IMR-90 (cell line): ENCODE data around the gene GDF10. TPM values are rescaled to one million over a fixed set of nuclear protein-coding genes. Genes with fewer than 3 reads are reported as not detected.

Experiments
- ATAC-seq: fragments of 200-7000 bp; cut with Tn5 transposase; 2 replicates; pipeline ENCODE4 v1.9.1; 2020; ENCODE audit warnings: low read depth, mild to moderate bottlenecking, moderate library complexity
- BruUV-seq: library from RNA; stranded (reverse); fragments of 400-500 nt; replicated peaks from 2 replicates; lab custom pipeline; 2021; lab: Mats Ljungman, UMichigan
- CTCF ChIA-PET: fragments of 300-600 bp; formaldehyde crosslinking; extraction: SDS; loops from one replicate; lab custom pipeline; 2021; ENCODE audit warnings: antibody characterized with exemption; lab: Yijun Ruan, JAX
- POLR2A ChIA-PET: fragments of 300-600 bp; sonication (Branson Sonifier 250); formaldehyde crosslinking; loops from one replicate; lab custom pipeline; 2022; ENCODE audit warnings: antibody characterized with exemption; ENCODE audit not compliant: unreplicated experiment; lab: Charles Lee
- DNase-seq: peaks from one replicate; pipeline ENCODE4 v3.0.0; 2013
- H2AFZ ChIP-seq: replicated peaks from 2 replicates; pipeline ENCODE3; 2013; ENCODE audit warnings: low read length, mild to moderate bottlenecking; ENCODE audit not compliant: poor library complexity
- H2AK5ac ChIP-seq: 2 replicates; pipeline ENCODE4 v1.6.1; 2013; ENCODE audit warnings: low read depth, low read length, inconsistent platforms
- H2AK9ac ChIP-seq: replicated peaks from 2 replicates; pipeline ENCODE3; 2013; ENCODE audit warnings: mild to moderate bottlenecking, low read depth, low read length, moderate library complexity; ENCODE audit not compliant: poor library complexity
- H2BK120ac ChIP-seq: 2 replicates; pipeline ENCODE4 v1.6.1; 2013; ENCODE audit warnings: low read depth, low read length, inconsistent platforms
- H2BK15ac ChIP-seq: 3 replicates; pipeline ENCODE4 v1.6.1; 2013; ENCODE audit warnings: low read depth, low read length, inconsistent platforms
- H2BK20ac ChIP-seq: 2 replicates; pipeline ENCODE4 v1.6.1; 2013; ENCODE audit warnings: low read depth, mild to moderate bottlenecking, inconsistent platforms, low read length, moderate library complexity
- H2BK5ac ChIP-seq: 2 replicates; pipeline ENCODE4 v1.6.1; 2013; ENCODE audit warnings: mild to moderate bottlenecking, low read depth, low read length, inconsistent platforms; ENCODE audit not compliant: poor library complexity, severe bottlenecking
- H3K14ac ChIP-seq: replicated peaks from 2 replicates; pipeline ENCODE4 v1.6.1; 2013; ENCODE audit warnings: low read depth, low read length, inconsistent platforms
- H3K18ac ChIP-seq: 2 replicates; pipeline ENCODE4 v1.6.1; 2013; ENCODE audit warnings: low read depth, low read length, control low read depth
- H3K23ac ChIP-seq: 2 replicates; pipeline ENCODE4 v1.6.1; 2013; ENCODE audit warnings: low read depth, low read length, inconsistent platforms
- H3K27ac ChIP-seq: 2 replicates; pipeline ENCODE4 v1.5.1; 2013; ENCODE audit warnings: mild to moderate bottlenecking, control low read depth, low read length; ENCODE audit not compliant: insufficient read depth
- H3K27me3 ChIP-seq: 2 replicates; pipeline ENCODE4 v1.6.1; 2013; ENCODE audit warnings: low read length; ENCODE audit not compliant: control insufficient read depth, insufficient read depth
- H3K36me3 ChIP-seq: 2 replicates; pipeline ENCODE4 v1.6.1; 2013; ENCODE audit warnings: low read length, mixed read lengths; ENCODE audit not compliant: control insufficient read depth, insufficient read depth
- H3K4ac ChIP-seq: 2 replicates; pipeline ENCODE4 v1.6.1; 2013; ENCODE audit warnings: low read depth, low read length, inconsistent platforms
- H3K4me1 ChIP-seq: 2 replicates; pipeline ENCODE4 v1.6.1; 2013; ENCODE audit warnings: low read length, mixed read lengths; ENCODE audit not compliant: control insufficient read depth, insufficient read depth
- H3K4me2 ChIP-seq: 2 replicates; pipeline ENCODE4 v1.6.1; 2013; ENCODE audit warnings: low read depth, mild to moderate bottlenecking, control low read depth, low read length, moderate library complexity
- H3K4me3 ChIP-seq: 2 replicates; pipeline ENCODE4 v1.5.1; 2013; ENCODE audit warnings: low read depth, mild to moderate bottlenecking, control low read depth, low read length, moderate library complexity; ENCODE audit not compliant: insufficient read depth
- H3K56ac ChIP-seq: 2 replicates; pipeline ENCODE4 v1.6.1; 2013; ENCODE audit warnings: low read length, inconsistent platforms; ENCODE audit not compliant: insufficient read depth; ENCODE audit errors: extremely low read depth
- H3K79me1 ChIP-seq, 2 experiments: 2 replicates each; pipeline ENCODE4 v1.6.1; 2013; ENCODE audit warnings: low read length in 2 of 2, inconsistent platforms in 1 of 2, low read depth in 1 of 2
- H3K9ac ChIP-seq: 2 replicates; pipeline ENCODE4 v1.6.1; 2013; ENCODE audit warnings: low read depth, low read length, control low read depth
- H3K9me1 ChIP-seq: 2 replicates; pipeline ENCODE4 v1.6.1; 2013; ENCODE audit warnings: low read length, inconsistent platforms; ENCODE audit not compliant: insufficient read depth
- H3K9me3 ChIP-seq: 2 replicates; pipeline ENCODE4 v1.6.1; 2013; ENCODE audit warnings: low read length; ENCODE audit not compliant: control insufficient read depth, insufficient read depth
- H4K20me1 ChIP-seq: 2 replicates; pipeline ENCODE4 v1.6.1; 2013; ENCODE audit warnings: low read length, inconsistent platforms; ENCODE audit not compliant: insufficient read depth
- H4K5ac ChIP-seq: 2 replicates; pipeline ENCODE4 v1.6.1; 2013; ENCODE audit warnings: mild to moderate bottlenecking, low read depth, low read length, control low read depth
- H4K8ac ChIP-seq, 2 experiments: 2 replicates each; pipeline ENCODE4 v1.6.1; 2013; ENCODE audit warnings: low read depth in 2 of 2, low read length in 2 of 2, control low read depth in 1 of 2, inconsistent platforms in 1 of 2
- H4K91ac ChIP-seq: 2 replicates; pipeline ENCODE4 v1.6.1; 2013; ENCODE audit warnings: low read depth, low read length, inconsistent platforms; ENCODE audit not compliant: insufficient read depth
- BHLHE40 ChIP-seq: fragments of 150-350 bp; IDR thresholded peaks from 2 replicates; pipeline ENCODE4 v1.6.1; 2016; ENCODE audit warnings: mild to moderate bottlenecking, low read depth, low read length
- CEBPB ChIP-seq: IDR thresholded peaks from 2 replicates; pipeline ENCODE4 v1.6.1; 2012; ENCODE audit warnings: low read depth, low read length, improper control_type of control experiment
- CHD1 ChIP-seq: IDR thresholded peaks from 2 replicates; pipeline ENCODE4 v1.6.1; 2012; ENCODE audit warnings: low read depth, low read length, improper control_type of control experiment
- CTCF ChIP-seq: conservative IDR thresholded peaks from 2 replicates; pipeline ENCODE4 v1.5.1; 2012; ENCODE audit warnings: mild to moderate bottlenecking, low read depth, low read length, improper control_type of control experiment
- FOS ChIP-seq: fragments of 150-350 bp; IDR thresholded peaks from 2 replicates; pipeline ENCODE4 v1.6.1; 2016; ENCODE audit warnings: low read depth, low read length
- MAFK ChIP-seq: IDR thresholded peaks from 2 replicates; pipeline ENCODE4 v1.6.1; 2012; ENCODE audit warnings: low read depth, low read length, improper control_type of control experiment
- MAZ ChIP-seq: IDR thresholded peaks from 2 replicates; pipeline ENCODE4 v1.6.1; 2012; ENCODE audit warnings: low read depth, mild to moderate bottlenecking, low read length, improper control_type of control experiment, moderate library complexity, borderline replicate concordance
- MXI1 ChIP-seq: IDR thresholded peaks from 2 replicates; pipeline ENCODE4 v1.6.1; 2012; ENCODE audit warnings: low read depth, mild to moderate bottlenecking, low read length, moderate library complexity, borderline replicate concordance
- NFE2L2 ChIP-seq: fragments of 150-350 bp; IDR thresholded peaks from 2 replicates; pipeline ENCODE4 v1.6.1; 2016; ENCODE audit warnings: low read depth, mild to moderate bottlenecking, low read length
- POLR2A ChIP-seq: IDR thresholded peaks from 2 replicates; pipeline ENCODE4 v1.6.1; 2012; ENCODE audit warnings: mild to moderate bottlenecking, low read depth, low read length
- RAD21 ChIP-seq: IDR thresholded peaks from 2 replicates; pipeline ENCODE4 v1.6.1; 2012; ENCODE audit warnings: low read length, improper control_type of control experiment
- RCOR1 ChIP-seq: IDR thresholded peaks from 2 replicates; pipeline ENCODE4 v1.6.1; 2012; ENCODE audit warnings: mild to moderate bottlenecking, low read length, improper control_type of control experiment; ENCODE audit not compliant: insufficient replicate concordance
- RFX5 ChIP-seq: IDR thresholded peaks from 2 replicates; pipeline ENCODE4 v1.8.0; 2012; ENCODE audit warnings: low read depth, mild to moderate bottlenecking, low read length, moderate library complexity
- SMC3 ChIP-seq: fragments of 150-350 bp; IDR thresholded peaks from 2 replicates; pipeline ENCODE4 v1.6.1; 2016; ENCODE audit warnings: low read depth, mild to moderate bottlenecking, antibody characterized with exemption, low read length, moderate library complexity
- WGBS, 2 experiments: methylation state at CpG; one replicate each; pipeline versions ENCODE4 v1.1.5 to v1.1.7; 2013; ENCODE audit warnings: missing lambda C conversion rate in 2 of 2; ENCODE audit not compliant: insufficient read length in 1 of 2; ENCODE audit errors: extremely low coverage in 2 of 2; 5-methylcytosine and 5-hydroxymethylcytosine counted together
- dilution Hi-C: fragments of 300-500 bp; cut with HindIII; formaldehyde crosslinking; loops from one replicate; pipeline ENCODE4 v1.14.3; 2018; ENCODE audit warnings: low sequenced_read_pairs; ENCODE audit not compliant: unreplicated experiment
- in situ Hi-C: fragments of 300-500 bp; cut with MboI; formaldehyde crosslinking; loops from 3 replicates; pipeline ENCODE4 v1.14.3; 2019; ENCODE audit warnings: low sequenced_read_pairs, inconsistent platforms, mixed read lengths
- intact Hi-C: fragments of 100-400 bp; cut with micrococcal nuclease; formaldehyde crosslinking; loops from 2 replicates; pipeline ENCODE4 v1.10.0; 2022
- polyA plus RNA-seq, 3 experiments: library from polyadenylated mRNA; depleted of rRNA; stranded (reverse); fragments of >200 nt; gene quantifications; 2 replicates each; pipeline ENCODE4 v1.2.3, GENCODE V29; 2012; ENCODE audit warnings: low replicate concordance in 1 of 3
- total RNA-seq: library from RNA; depleted of rRNA; stranded (reverse); fragments of >200 nt; gene quantifications from 2 replicates; pipeline ENCODE4 v1.2.3, GENCODE V29; 2012
- TF ChIP-seq, protein P1 (sequence below): fragments of 150-350 bp; IDR thresholded peaks from 2 replicates; pipeline ENCODE4 v1.6.1; 2016; ENCODE audit warnings: low read depth, mild to moderate bottlenecking, low read length, moderate library complexity, borderline replicate concordance
- TF ChIP-seq, protein P2 (sequence below): fragments of 150-350 bp; IDR thresholded peaks from 2 replicates; pipeline ENCODE4 v1.6.1; 2017; ENCODE audit warnings: mild to moderate bottlenecking, antibody characterized with exemption, low read length, low read depth

Gene GDF10
- total and polyA plus RNA-seq, 2 of the 4 experiments (the other 2 are of a cell fraction) = 0.34 TPM; not detected in 1

- no peak for ATAC-seq
- no CpG with 5 or more reads among the region's 2 CpGs for WGBS, 2 experiments
- TF ChIP-seq RCOR1 (no peak), MAZ (no peak), NFE2L2 (no peak), CTCF (no peak), MAFK (no peak), FOS (no peak), RAD21 (no peak), CHD1 (no peak), BHLHE40 (no peak), RFX5 (no peak), POLR2A (no peak), SMC3 (no peak), CEBPB (no peak), MXI1 (no peak)
- TF ChIP-seq, protein P1, sequence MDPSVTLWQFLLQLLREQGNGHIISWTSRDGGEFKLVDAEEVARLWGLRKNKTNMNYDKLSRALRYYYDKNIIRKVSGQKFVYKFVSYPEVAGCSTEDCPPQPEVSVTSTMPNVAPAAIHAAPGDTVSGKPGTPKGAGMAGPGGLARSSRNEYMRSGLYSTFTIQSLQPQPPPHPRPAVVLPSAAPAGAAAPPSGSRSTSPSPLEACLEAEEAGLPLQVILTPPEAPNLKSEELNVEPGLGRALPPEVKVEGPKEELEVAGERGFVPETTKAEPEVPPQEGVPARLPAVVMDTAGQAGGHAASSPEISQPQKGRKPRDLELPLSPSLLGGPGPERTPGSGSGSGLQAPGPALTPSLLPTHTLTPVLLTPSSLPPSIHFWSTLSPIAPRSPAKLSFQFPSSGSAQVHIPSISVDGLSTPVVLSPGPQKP = no peak
- TF ChIP-seq, protein P2, sequence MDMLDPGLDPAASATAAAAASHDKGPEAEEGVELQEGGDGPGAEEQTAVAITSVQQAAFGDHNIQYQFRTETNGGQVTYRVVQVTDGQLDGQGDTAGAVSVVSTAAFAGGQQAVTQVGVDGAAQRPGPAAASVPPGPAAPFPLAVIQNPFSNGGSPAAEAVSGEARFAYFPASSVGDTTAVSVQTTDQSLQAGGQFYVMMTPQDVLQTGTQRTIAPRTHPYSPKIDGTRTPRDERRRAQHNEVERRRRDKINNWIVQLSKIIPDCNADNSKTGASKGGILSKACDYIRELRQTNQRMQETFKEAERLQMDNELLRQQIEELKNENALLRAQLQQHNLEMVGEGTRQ = no peak
Observed at GRCh38 chr10:47359101-47359500, 59.1 kb downstream of the GDF10 start.

More at GRCh38 chr10:47359101-47359500, 59.1 kb downstream of the GDF10 start:
- in situ Hi-C loops = no loop called here
- Histone ChIP-seq H4K20me1 (no peaks in the 10 kb centered on the region), H3K18ac (no peak overlapping the region), H4K5ac (no peak overlapping the region), H3K4me3 (no peak overlapping the region), H3K4me2 (no peak overlapping the region), H3K14ac (no peak overlapping the region), H3K27me3 (peaks cover 19% of the 10 kb centered on the region), H2AFZ (no peak overlapping the region), H2AK9ac (no peak overlapping the region), H3K4ac (no peak overlapping the region), H2BK5ac (no peak overlapping the region), H2BK20ac (no peak overlapping the region), H3K23ac (no peak overlapping the region), H2AK5ac (no peak overlapping the region), H3K36me3 (no peaks in the 10 kb centered on the region), H2BK15ac (no peak overlapping the region), H3K56ac (no peak overlapping the region), H4K8ac (no peak overlapping the region), H3K9ac (no peak overlapping the region), H3K27ac (no peak overlapping the region), H2BK120ac (no peak overlapping the region), H4K91ac (no peak overlapping the region), H3K4me1 (no peaks in the 10 kb centered on the region), H3K9me1 (no peaks in the 10 kb centered on the region), H3K79me1 (no peaks in the 10 kb centered on the region), H3K9me3 (no peaks in the 10 kb centered on the region)
- ChIA-PET POLR2A (interaction anchor here (0.6 kb wide), 1 partner anchor 43 kb away, joined by 3 read pairs; no protein-coding TSS in a partner anchor), CTCF (no interaction called here)
- intact Hi-C loops = no loop called here
- dilution Hi-C loops = no loop called here
- no peak for DNase-seq
- no TSS peak for BruUV-seq
